Sigmoid colon (tissue), 7 donors: ENCODE measurements around the gene PPOX. TPM values are rescaled to one million over a fixed set of nuclear protein-coding genes. Genes with fewer than 3 reads are reported as not detected.
A peak's percentile ranks its signal among the peaks of the same experiment; 100 is the strongest.

Source experiments
- DNase-seq: peaks from one replicate; pipeline ENCODE4 v3.0.0-alpha.2; 2019
- H3K27ac ChIP-seq, 4 donors: fragments of 200-600 bp; sonication (generic); one replicate each; pipeline ENCODE4 v1.5.1; 2016 to 2019; ENCODE audit warnings: mild to moderate bottlenecking in 1 of 4
- H3K27me3 ChIP-seq, 3 donors: fragments of 200-600 bp; sonication (generic); one replicate each; pipeline ENCODE4 v1.5.1; 2019; ENCODE audit warnings: mild to moderate bottlenecking in 1 of 3
- H3K36me3 ChIP-seq, 4 donors: fragments of 200-600 bp; sonication (generic); one replicate each; pipeline ENCODE4 v1.5.1; 2016 to 2019
- H3K4me1 ChIP-seq, 4 donors: fragments of 200-600 bp; sonication (generic); one replicate each; pipeline ENCODE4 v1.5.1; 2017 to 2019
- H3K4me3 ChIP-seq, 4 donors: fragments of 200-600 bp; sonication (generic); one replicate each; pipeline ENCODE4 v1.5.1; 2017 to 2019; ENCODE audit warnings: mild to moderate bottlenecking in 2 of 4, moderate library complexity in 1 of 4
- H3K9me3 ChIP-seq, 4 donors: fragments of 200-600 bp in 3 of 4; sonication (generic) in 3 of 4; one replicate each; pipeline versions ENCODE4 v1.5.1 to v1.6.1; 2013 to 2019
- EP300 ChIP-seq, 4 donors: sonication (generic); formaldehyde crosslinking; IDR thresholded peaks; one replicate each; pipeline ENCODE4 v1.6.1; 2017; ENCODE audit warnings: antibody characterized with exemption in 4 of 4
- POLR2A ChIP-seq, 2 donors: fragments of 450-650 bp; IDR thresholded peaks; one replicate each; pipeline ENCODE4 v1.6.1; 2016; ENCODE audit warnings: antibody characterized with exemption in 2 of 2, mild to moderate bottlenecking in 2 of 2, moderate library complexity in 2 of 2
- POLR2AphosphoS5 ChIP-seq, 4 donors: sonication (generic); formaldehyde crosslinking; IDR thresholded peaks; one replicate each; pipeline ENCODE4 v1.6.1; 2017; ENCODE audit warnings: antibody characterized with exemption in 4 of 4
- WGBS, 2 donors: extraction: QIAGEN DNeasy Blood & Tissue Kit; methylation state at CpG; one replicate each; pipeline ENCODE4 v1.1.7; 2013; 5-methylcytosine and 5-hydroxymethylcytosine counted together
- intact Hi-C: fragments of 100-400 bp; cut with DNase I; formaldehyde crosslinking; loops from one replicate; pipeline ENCODE4 v1.15.1; 2023
- polyA plus RNA-seq, 3 donors: library from polyadenylated mRNA; stranded (reverse); fragments of 200-250 nt; gene quantifications; one replicate each; pipeline ENCODE4 v1.2.3, GENCODE V29; 2013
- total RNA-seq, 4 donors: library from RNA; depleted of rRNA; stranded (reverse); fragments of >200 nt; gene quantifications; one replicate each; pipeline ENCODE4 v1.1.0, GENCODE V29; 2016
- TF ChIP-seq, protein P1 (sequence below), 4 experiments: fragments of 450-650 bp in 3 of 4; fragments of 200-600 bp in 1 of 4; IDR thresholded peaks; one replicate each; pipeline ENCODE4 v1.5.1; 2016 to 2019; ENCODE audit warnings: antibody characterized with exemption in 4 of 4, mild to moderate bottlenecking in 3 of 4, moderate library complexity in 2 of 4
- donor health status: healthy with polysubstance abuse.
- donor health status: Bipolar disorder and iron deficiency.
- donor health status: healthy.

PPOX gene
- total and polyA plus RNA-seq, 7 donors, result 7.4 to 30.9 (median 17.7) TPM

- WGBS, 2 donors, result 55 to 67% methylated on average over 14 of the region's 14 CpGs
- Histone ChIP-seq H3K9me3 (no peaks in the 10 kb centered on the region), H3K36me3 (peaks cover 0 to 56% (median 15%) of the 10 kb centered on the region in 4 donors), H3K4me3 (peak overlapping the region; percentile 53 to 83 (median 78)), H3K27ac (peak overlapping the region; percentile 82 to 89 (median 86)), H3K27me3 (no peaks in the 10 kb centered on the region), H3K4me1 (peaks cover 0 to 49% (median 43%) of the 10 kb centered on the region in 4 donors)
- intact Hi-C loops, result no loop called here
- TF ChIP-seq EP300 (IDR thresholded peaks at IDR 0.05) (no peak), POLR2A (IDR thresholded peaks at IDR 0.05) (no peak), POLR2AphosphoS5 (IDR thresholded peaks at IDR 0.05) (no peak)
- TF ChIP-seq, protein P1, sequence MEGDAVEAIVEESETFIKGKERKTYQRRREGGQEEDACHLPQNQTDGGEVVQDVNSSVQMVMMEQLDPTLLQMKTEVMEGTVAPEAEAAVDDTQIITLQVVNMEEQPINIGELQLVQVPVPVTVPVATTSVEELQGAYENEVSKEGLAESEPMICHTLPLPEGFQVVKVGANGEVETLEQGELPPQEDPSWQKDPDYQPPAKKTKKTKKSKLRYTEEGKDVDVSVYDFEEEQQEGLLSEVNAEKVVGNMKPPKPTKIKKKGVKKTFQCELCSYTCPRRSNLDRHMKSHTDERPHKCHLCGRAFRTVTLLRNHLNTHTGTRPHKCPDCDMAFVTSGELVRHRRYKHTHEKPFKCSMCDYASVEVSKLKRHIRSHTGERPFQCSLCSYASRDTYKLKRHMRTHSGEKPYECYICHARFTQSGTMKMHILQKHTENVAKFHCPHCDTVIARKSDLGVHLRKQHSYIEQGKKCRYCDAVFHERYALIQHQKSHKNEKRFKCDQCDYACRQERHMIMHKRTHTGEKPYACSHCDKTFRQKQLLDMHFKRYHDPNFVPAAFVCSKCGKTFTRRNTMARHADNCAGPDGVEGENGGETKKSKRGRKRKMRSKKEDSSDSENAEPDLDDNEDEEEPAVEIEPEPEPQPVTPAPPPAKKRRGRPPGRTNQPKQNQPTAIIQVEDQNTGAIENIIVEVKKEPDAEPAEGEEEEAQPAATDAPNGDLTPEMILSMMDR (IDR thresholded peaks at IDR 0.05), result no peak
- DNase-seq, result no peak
Observed at GRCh38 chr1:161164901-161165610, 1.2 kb upstream of the PPOX start.

GRCh38 chr1:161166669-161167548, 683 bp downstream of the PPOX start:
- no peaks in the 10 kb centered on the region for H3K27me3 ChIP-seq
- H3K4me3 ChIP-seq, result peak overlapping the region; percentile 53 to 83 (median 78)
- intact Hi-C loops, result loop anchor here (1.0 kb wide), 1 partner anchor 10 kb away; the partner anchor contains the start of gene B4GALT3
- peaks cover 0 to 31% (median 24%) of the 10 kb centered on the region in 4 donors for H3K4me1 ChIP-seq
- H3K27ac ChIP-seq, result peak overlapping the region; percentile 82 to 89 (median 86)
- H3K36me3 ChIP-seq, result peaks cover 10 to 66% (median 32%) of the 10 kb centered on the region in 4 donors
- no peaks in the 10 kb centered on the region for H3K9me3 ChIP-seq
- 5 to 8% methylated on average over 33 of the region's 33 CpGs for WGBS, 2 donors
- TF ChIP-seq POLR2A (IDR thresholded peaks at IDR 0.05) (no peak), EP300 (IDR thresholded peaks at IDR 0.05) (no peak), POLR2AphosphoS5 (IDR thresholded peaks at IDR 0.05) (no peak)
- TF ChIP-seq, protein P1 (IDR thresholded peaks at IDR 0.05), result no peak
- no peak for DNase-seq

- H3K27me3 ChIP-seq, result no peaks in the 10 kb centered on the region
- TF ChIP-seq POLR2A (IDR thresholded peaks at IDR 0.05) (no peak), POLR2AphosphoS5 (IDR thresholded peaks at IDR 0.05) (no peak)
- TF ChIP-seq, protein P1 (IDR thresholded peaks at IDR 0.05), result no peak
- no peak for DNase-seq
- no peak overlapping the region for H3K27ac ChIP-seq
- intact Hi-C loops, result no loop called here
- peaks cover 0 to 44% (median 31%) of the 10 kb centered on the region in 4 donors for H3K4me1 ChIP-seq
- no peaks in the 10 kb centered on the region for H3K9me3 ChIP-seq
- 94 to 96% methylated on average over 9 of the region's 9 CpGs for WGBS, 2 donors
- H3K36me3 ChIP-seq, result peaks cover 22 to 67% (median 39%) of the 10 kb centered on the region in 4 donors
- no peak overlapping the region for H3K4me3 ChIP-seq
Observed at GRCh38 chr1:161168906-161169305, 2.7 kb downstream of the PPOX start.

- Histone ChIP-seq H3K9me3 (no peaks in the 10 kb centered on the region), H3K4me3 (no peak overlapping the region), H3K27ac (peak overlapping the region in 3 of 4 donors; percentile 6 to 51 (median 51)), H3K27me3 (no peaks in the 10 kb centered on the region), H3K4me1 (peaks cover 0 to 41% (median 29%) of the 10 kb centered on the region in 4 donors), H3K36me3 (peaks cover 28 to 76% (median 39%) of the 10 kb centered on the region in 4 donors)
- intact Hi-C loops, result no loop called here
- DNase-seq, result no peak
- TF ChIP-seq EP300 (IDR thresholded peaks at IDR 0.05), result no peak
- TF ChIP-seq POLR2AphosphoS5 (IDR thresholded peaks at IDR 0.05), result no peak
- TF ChIP-seq, protein P1 (IDR thresholded peaks at IDR 0.05), result no peak
- no peak for TF ChIP-seq POLR2A (IDR thresholded peaks at IDR 0.05)
- WGBS, 2 donors, result 58 to 72% methylated on average over 5 of the region's 5 CpGs
Observed at GRCh38 chr1:161171191-161171590, 5.0 kb downstream of the PPOX start.
